NCI-H446 (cell line): ENCODE measurements around the gene TNF.

Experiments
- DNase-seq, 2 experiments: peaks; one replicate each; lab custom pipeline; 2025; lab: John Stamatoyannopoulos, UW

The TNF gene

DNA sequence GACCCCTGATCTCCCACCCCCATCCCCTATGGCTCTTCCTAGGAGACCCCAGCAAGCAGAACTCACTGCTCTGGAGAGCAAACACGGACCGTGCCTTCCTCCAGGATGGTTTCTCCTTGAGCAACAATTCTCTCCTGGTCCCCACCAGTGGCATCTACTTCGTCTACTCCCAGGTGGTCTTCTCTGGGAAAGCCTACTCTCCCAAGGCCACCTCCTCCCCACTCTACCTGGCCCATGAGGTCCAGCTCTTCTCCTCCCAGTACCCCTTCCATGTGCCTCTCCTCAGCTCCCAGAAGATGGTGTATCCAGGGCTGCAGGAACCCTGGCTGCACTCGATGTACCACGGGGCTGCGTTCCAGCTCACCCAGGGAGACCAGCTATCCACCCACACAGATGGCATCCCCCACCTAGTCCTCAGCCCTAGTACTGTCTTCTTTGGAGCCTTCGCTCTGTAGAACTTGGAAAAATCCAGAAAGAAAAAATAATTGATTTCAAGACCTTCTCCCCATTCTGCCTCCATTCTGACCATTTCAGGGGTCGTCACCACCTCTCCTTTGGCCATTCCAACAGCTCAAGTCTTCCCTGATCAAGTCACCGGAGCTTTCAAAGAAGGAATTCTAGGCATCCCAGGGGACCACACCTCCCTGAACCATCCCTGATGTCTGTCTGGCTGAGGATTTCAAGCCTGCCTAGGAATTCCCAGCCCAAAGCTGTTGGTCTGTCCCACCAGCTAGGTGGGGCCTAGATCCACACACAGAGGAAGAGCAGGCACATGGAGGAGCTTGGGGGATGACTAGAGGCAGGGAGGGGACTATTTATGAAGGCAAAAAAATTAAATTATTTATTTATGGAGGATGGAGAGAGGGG lies 1.9 kb upstream of the TNF start:
- DNase-seq: no peak

DNA sequence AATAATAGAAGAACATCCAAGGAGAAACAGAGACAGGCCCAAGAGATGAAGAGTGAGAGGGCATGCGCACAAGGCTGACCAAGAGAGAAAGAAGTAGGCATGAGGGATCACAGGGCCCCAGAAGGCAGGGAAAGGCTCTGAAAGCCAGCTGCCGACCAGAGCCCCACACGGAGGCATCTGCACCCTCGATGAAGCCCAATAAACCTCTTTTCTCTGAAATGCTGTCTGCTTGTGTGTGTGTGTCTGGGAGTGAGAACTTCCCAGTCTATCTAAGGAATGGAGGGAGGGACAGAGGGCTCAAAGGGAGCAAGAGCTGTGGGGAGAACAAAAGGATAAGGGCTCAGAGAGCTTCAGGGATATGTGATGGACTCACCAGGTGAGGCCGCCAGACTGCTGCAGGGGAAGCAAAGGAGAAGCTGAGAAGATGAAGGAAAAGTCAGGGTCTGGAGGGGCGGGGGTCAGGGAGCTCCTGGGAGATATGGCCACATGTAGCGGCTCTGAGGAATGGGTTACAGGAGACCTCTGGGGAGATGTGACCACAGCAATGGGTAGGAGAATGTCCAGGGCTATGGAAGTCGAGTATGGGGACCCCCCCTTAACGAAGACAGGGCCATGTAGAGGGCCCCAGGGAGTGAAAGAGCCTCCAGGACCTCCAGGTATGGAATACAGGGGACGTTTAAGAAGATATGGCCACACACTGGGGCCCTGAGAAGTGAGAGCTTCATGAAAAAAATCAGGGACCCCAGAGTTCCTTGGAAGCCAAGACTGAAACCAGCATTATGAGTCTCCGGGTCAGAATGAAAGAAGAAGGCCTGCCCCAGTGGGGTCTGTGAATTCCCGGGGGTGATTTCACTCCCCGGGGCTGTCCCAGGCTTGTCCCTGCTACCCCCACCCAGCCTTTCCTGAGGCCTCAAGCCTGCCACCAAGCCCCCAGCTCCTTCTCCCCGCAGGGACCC lies 981 bp upstream of the TNF start:
- no peak for DNase-seq

DNA sequence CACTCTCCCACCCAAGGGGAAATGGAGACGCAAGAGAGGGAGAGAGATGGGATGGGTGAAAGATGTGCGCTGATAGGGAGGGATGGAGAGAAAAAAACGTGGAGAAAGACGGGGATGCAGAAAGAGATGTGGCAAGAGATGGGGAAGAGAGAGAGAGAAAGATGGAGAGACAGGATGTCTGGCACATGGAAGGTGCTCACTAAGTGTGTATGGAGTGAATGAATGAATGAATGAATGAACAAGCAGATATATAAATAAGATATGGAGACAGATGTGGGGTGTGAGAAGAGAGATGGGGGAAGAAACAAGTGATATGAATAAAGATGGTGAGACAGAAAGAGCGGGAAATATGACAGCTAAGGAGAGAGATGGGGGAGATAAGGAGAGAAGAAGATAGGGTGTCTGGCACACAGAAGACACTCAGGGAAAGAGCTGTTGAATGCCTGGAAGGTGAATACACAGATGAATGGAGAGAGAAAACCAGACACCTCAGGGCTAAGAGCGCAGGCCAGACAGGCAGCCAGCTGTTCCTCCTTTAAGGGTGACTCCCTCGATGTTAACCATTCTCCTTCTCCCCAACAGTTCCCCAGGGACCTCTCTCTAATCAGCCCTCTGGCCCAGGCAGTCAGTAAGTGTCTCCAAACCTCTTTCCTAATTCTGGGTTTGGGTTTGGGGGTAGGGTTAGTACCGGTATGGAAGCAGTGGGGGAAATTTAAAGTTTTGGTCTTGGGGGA lies 754 bp downstream of the TNF start:
- no peak for DNase-seq

DNA sequence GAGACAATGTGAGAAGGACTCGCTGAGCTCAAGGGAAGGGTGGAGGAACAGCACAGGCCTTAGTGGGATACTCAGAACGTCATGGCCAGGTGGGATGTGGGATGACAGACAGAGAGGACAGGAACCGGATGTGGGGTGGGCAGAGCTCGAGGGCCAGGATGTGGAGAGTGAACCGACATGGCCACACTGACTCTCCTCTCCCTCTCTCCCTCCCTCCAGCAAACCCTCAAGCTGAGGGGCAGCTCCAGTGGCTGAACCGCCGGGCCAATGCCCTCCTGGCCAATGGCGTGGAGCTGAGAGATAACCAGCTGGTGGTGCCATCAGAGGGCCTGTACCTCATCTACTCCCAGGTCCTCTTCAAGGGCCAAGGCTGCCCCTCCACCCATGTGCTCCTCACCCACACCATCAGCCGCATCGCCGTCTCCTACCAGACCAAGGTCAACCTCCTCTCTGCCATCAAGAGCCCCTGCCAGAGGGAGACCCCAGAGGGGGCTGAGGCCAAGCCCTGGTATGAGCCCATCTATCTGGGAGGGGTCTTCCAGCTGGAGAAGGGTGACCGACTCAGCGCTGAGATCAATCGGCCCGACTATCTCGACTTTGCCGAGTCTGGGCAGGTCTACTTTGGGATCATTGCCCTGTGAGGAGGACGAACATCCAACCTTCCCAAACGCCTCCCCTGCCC lies 1.7 kb downstream of the TNF start:
- no peak for DNase-seq

DNA sequence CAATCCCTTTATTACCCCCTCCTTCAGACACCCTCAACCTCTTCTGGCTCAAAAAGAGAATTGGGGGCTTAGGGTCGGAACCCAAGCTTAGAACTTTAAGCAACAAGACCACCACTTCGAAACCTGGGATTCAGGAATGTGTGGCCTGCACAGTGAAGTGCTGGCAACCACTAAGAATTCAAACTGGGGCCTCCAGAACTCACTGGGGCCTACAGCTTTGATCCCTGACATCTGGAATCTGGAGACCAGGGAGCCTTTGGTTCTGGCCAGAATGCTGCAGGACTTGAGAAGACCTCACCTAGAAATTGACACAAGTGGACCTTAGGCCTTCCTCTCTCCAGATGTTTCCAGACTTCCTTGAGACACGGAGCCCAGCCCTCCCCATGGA lies 2.2 kb downstream of the TNF start:
- no peak for DNase-seq

DNA sequence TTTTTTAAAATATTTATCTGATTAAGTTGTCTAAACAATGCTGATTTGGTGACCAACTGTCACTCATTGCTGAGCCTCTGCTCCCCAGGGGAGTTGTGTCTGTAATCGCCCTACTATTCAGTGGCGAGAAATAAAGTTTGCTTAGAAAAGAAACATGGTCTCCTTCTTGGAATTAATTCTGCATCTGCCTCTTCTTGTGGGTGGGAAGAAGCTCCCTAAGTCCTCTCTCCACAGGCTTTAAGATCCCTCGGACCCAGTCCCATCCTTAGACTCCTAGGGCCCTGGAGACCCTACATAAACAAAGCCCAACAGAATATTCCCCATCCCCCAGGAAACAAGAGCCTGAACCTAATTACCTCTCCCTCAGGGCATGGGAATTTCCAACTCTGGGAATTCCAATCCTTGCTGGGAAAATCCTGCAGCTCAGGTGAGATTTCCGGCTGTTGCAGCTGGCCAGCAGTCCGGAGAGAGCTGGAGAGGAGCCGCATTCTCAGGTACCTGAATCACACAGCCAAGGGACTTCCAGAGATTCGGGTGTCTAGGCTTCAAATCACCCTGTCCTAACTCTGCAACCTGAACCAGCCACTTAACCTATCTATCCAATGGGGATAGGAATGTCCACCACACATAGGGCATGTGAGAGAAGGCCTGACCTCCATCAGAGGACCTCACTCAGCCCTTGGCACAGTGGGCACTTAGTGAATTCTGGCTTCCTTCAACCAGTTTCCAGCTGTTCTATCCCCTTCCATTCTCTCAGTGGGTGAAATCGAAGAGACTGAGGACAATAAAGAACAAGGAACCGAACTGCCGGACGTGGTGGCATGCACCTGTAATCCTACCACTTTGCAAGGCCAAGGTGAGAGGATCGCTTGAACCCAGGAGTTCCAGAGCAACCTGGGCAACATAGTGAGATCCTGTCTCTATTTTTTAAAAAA lies 3.1 kb downstream of the TNF start:
- DNase-seq: no peak

DNA sequence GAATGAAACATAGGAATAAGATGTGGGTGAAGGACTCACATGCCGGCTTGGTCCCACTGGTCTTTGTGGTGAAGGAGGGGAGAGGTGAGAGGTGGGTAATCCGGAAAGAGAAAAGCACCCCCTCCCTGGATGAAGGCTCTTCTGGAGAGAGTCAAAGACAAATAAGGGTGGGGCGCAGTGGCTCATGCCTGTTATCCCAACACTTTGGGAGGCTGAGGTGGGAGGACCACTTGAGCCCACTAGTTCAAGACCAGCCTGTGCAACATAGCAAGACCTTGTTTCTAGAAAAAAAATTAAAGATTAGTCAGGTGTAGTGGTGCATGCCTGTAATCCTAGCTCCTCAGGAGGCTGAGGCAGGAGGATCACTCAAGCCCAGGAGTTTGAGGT lies 3.7 kb downstream of the TNF start:
- DNase-seq: no peak

DNA sequence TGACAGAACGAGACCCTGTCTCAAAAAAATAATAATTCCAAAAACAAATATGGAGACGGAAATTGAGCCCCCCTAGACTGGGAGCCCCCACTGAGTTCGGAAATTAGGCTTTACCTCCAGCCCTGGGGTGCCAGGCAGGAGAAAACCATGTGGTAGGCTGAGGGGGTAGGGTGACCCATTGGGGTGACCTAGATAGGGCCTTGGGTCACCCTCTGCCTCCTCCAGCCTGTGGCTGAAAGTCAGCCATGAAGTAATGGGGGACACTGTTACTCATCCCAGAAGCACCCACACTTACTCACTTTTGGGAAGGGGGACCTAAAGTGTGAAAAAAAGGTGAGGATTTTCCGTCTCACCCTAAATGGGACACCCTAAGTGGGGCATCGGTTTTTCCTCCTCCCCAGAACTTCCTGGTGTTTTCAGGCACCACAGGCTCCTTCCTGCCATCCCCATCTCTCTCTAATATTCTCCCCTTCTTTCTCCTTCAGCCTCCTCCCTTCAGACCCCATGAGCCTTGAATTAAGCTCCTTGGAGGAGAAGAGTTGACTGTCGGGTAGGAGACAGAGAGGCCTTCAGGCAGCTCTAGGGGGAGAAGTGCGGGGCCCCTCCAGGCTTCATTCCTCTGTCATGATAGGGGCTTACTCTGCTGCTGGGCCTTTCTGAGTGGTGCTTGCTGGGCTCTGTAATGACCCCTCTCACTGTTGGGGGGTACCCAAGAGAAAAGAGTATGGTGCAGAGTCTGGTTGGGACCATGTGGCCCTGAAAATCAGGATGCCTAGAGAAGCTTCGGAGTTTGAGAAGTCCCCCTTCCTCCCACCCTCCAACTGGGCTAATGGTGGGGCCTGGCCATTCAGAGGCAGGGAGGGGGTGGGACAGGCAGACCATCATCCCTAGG lies 4.4 kb downstream of the TNF start:
- no peak for DNase-seq

DNA sequence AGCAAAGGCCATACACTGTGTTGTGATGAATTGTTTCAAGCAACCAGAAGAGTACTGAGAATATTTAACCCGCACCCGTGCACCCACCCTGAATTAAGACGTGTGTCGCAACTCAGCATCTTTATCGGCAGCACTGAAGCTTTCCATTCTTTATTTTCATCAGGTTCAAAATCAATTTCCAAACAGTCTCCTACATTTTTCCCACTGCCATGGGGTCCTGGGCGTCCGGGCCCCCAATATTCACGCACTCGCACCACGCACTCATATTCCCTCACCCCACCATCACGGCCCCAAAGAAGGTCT lies 5.0 kb downstream of the TNF start:
- DNase-seq: no peak

DNA sequence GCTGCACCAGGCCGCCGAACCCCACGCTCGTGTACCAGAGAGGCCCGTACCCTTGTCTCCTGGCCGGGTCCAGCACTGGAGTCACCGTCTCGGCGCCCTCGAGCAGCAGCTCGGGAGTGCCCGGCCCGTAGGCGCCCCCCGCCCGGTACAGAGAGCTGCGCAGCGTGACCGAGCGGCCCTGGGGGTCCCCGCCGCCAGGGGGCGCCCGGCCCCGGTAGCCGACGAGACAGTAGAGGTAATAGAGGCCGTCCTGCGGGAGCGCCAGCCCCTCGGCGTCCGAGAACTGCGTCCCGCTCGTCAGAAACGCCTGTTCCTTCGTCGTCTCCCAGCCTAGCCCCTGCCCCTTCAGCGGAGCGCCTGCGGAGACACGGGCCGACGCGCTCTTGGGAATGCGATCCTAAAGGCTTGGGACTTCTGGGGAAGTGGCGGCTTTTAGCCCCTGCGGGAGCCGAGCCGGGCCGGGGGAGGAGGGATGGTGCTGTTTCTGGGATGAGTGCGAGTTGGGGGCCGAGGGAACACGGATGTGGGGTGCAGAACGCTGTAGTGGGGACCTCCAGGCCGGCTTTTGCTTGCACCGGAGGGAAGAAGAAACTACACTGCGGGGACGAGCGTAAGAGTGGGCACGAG lies 5.6 kb downstream of the TNF start:
- peak; percentile 38 to 84 for DNase-seq

DNA sequence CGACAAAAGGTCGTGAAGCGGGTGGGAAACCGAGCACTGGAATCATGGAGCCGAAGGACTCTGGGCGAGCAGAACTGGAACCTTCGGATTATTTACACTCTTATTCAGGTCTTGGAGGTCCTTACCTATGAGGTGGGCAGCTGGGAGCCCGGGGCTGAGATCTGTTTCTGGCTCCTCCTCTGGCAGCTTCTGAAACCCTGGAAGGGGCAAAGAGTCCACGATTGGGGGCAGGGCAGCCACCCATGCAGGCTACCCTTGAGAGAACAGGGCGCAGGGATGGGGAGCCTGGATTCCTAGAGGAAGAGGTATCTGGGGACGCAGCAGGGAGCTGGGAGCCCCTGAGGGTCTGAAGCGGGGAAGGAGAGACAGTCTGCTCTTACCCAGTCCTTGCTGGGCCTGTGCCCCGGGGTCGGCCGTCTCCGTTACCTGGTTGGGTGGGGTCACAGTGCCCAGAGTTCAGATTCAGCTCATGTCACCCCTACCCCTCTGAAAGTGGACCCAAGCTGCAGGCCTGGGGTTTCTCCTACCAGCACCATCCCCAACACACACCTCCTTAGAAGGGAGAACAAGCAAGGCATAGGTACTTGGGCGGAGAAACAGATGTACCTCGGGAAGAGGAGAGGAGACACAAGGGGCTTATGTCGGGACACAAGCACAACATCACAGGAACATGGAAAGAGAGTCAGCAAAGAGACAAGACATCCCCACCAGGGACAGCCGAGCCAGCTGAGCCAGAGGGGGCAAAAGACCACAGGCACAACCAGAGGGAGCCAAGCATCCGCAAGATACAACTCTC lies 6.3 kb downstream of the TNF start:
- DNase-seq: no peak

DNA sequence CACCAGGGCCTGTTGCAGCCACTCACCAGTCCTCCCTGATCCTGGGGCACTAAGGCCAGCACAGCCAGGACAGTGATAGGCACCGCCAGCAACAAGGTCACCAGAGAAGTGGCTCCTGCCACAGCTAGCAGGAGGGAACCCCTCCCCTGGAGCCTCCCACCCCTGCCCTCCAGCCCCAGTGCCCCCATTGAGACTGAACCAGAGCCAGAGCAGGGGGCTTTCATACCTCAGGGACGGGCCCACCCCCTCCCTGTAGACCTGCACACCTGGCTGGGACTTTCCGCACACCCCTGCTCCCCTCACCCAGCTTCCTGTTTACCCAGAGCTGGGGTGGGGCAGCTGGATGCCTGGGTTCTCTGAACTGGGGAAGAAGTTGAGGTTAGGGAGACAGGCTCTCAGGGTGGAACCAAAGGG lies 6.9 kb downstream of the TNF start, which contains the start of gene LTB:
Gene LTB, minus strand, starts transcription at position 195 of the 414 bp plus-strand sequence. Its CDS starts 7 bp downstream, at position 188.
- no peak for DNase-seq

DNA sequence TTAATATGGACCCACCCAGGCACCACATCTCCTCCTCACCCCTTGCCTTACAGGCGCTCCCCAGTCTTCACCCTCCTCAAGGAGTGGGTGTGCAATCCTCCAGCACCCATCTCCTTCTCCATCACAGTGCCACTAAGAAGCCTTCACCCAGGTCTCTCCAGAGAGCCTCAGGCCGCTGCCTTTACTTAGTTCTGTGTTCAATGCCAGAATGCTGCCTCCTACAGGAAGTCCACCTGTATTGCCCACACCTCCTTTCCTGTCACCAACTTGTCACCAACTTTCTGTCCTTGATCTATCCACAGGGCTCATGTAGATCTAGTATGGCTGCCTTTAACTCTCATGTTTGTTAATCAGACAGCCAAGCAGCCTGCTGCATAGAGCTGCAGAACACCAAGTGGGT lies 10.1 kb downstream of the TNF start:
- DNase-seq: no peak

DNA sequence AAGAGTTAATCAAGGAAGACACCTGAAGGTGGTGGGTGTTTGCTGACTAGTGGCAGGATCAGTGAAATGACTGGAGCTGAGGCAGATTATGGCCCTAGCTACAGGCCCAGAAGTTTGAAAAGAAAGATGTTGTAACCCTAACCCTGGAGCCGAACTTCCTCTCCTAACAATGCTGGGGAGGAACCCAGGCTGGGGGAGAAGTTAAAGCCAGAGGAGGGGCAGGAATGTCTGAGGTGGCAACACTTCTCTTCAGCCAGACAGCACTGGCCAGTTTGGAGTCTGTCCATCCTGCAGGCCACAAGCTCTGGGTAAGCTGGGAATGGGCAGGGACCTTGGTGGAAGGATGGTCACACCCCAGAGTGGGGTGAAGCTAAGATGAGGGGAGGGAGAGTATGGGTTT lies 10.6 kb downstream of the TNF start, which contains the start of gene LST1:
Gene LST1, plus strand, starts transcription at position 270 of the 400 bp plus-strand sequence. CDS start 1,023 bp downstream, outside the sequence.
- no peak for DNase-seq

DNA sequence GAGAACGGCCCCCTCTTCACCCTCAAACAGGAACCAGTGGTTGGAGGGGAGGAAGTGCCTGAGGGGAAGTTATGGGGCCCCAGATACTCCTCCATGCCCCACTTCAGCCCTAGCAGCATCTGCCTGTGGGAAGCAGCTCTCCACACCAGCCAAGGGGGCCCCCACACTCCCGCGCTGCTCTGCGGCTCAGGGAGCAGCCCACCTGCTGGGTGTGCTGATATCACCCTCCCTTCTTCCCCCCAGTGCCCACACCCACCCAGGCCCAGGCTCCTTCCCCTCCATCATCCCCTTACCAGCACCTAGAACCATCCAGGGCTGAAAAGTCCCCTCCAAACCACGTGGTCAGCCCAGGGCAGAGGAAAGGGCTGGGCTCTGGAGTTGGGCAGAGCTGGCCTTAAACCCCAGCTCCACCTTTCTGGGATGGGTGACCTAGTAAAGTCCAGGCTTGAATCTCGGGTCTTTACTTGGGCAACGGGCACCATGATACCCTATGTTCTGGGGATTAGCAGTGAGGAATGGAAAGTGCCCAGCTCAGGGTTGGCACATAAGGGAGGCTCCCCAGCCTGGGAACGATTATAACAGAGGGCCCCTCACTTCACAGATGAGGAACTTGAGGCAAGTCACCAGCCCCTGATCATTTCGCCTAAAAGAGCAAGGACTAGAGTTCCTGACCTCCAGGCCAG lies 11.4 kb downstream of the TNF start:
- DNase-seq: no peak

DNA sequence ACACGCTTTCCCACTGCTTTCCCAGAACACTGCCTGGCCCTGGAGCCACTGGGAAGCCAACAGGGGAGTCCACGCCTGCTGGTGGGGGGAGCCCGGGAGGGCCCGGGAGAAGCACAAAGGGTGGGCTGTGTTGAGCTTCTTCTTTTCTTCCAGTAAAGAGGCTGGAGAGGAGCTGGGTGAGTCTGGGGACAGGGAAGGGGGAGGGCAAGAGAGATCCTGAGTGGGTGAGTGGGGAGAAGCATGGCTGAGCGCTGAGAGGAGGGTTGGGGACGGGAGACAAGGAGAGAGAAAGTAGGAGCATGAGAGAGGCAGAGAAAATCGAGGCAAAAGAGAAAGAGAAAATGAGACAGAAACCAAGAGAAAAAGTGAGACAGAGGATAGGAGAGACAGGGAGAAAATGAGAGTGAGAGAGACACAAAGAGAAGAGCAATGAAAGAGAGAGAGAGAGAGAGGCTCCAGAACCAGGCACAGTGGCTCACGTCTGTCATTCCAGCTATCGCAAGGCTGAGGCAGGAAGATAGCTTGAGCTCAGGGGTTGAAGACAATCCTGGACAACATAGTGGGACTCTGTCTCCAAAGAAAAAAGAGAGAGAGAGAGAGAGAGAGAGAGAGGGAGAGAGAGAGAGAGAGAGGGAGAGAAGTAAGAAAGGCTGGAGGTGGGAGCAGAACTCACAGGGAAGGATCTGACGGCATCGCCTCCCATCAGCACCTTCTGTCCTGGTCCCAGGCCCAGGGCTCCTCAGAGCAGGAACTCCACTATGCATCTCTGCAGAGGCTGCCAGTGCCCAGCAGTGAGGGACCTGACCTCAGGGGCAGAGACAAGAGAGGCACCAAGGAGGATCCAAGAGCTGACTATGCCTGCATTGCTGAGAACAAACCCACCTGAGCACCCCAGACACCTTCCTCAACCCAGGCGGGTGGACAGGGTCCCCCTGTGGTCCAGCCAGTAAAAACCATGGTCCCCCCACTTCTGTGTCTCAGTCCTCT lies 12.7 kb downstream of the TNF start:
- no peak for DNase-seq
